Kidney glomerular epithelial cell (primary cell): ENCODE results near the gene CCDC13.
"Not testable (repeated sequence)": the region's sequence is repeated elsewhere in the genome, so short reads cannot be mapped to it uniquely, and the experiment has no call there.

Experiments
- DNase-seq: peaks from one replicate; lab custom pipeline; 2025; lab: John Stamatoyannopoulos, UW

The CCDC13 gene

GRCh38 chr3:42772670-42773408, at the start of gene CCDC13:
Gene CCDC13, minus strand, starts transcription at chr3:42773253. Its CDS starts 14,908 bp downstream, at chr3:42758345.
- DNase-seq: peak; percentile 86

- DNase-seq: no peak
These were observed 49.8 kb upstream of the CCDC13 start for GRCh38 chr3:42822828-42823227.

GRCh38 chr3:42820746-42821051, 47.6 kb upstream of the CCDC13 start:
- no peak for DNase-seq

GRCh38 chr3:42819351-42819965, 46.4 kb upstream of the CCDC13 start:
- DNase-seq: no peak

- DNase-seq: no peak
These were observed 42.8 kb upstream of the CCDC13 start for GRCh38 chr3:42815826-42816225.

- DNase-seq: peak; percentile 21
These were observed 42.0 kb upstream of the CCDC13 start for GRCh38 chr3:42814914-42815507.

GRCh38 chr3:42814246-42814645, 41.2 kb upstream of the CCDC13 start:
- no peak for DNase-seq

- DNase-seq: not testable (repeated sequence)
These were observed 38.2 kb upstream of the CCDC13 start for GRCh38 chr3:42811118-42811883.

GRCh38 chr3:42810706-42811105, 37.7 kb upstream of the CCDC13 start:
- not testable (repeated sequence) for DNase-seq

- DNase-seq: no peak
These were observed 36.1 kb upstream of the CCDC13 start, which contains the start of gene ACKR2 for GRCh38 chr3:42809202-42809601. Gene ACKR2, plus strand, starts transcription at chr3:42809445. Its CDS starts 55,058 bp downstream, at chr3:42864503.

- no peak for DNase-seq
These were observed 34.9 kb upstream of the CCDC13 start for GRCh38 chr3:42807929-42808328.

- no peak for DNase-seq
These were observed 32.2 kb upstream of the CCDC13 start for GRCh38 chr3:42805141-42805821.

- no peak for DNase-seq
These were observed 31.7 kb upstream of the CCDC13 start for GRCh38 chr3:42804831-42805132.

GRCh38 chr3:42804106-42804830, 31.2 kb upstream of the CCDC13 start, which contains the start of gene HIGD1A:
Gene HIGD1A, minus strand, starts transcription at chr3:42804490. Its CDS starts 10,237 bp downstream, at chr3:42794253.
- DNase-seq: peak; percentile 93

GRCh38 chr3:42803414-42804105, 30.5 kb upstream of the CCDC13 start:
- DNase-seq: peak; percentile 50

- no peak for DNase-seq
These were observed 29.9 kb upstream of the CCDC13 start for GRCh38 chr3:42802876-42803413.

GRCh38 chr3:42801784-42802183, 28.7 kb upstream of the CCDC13 start:
- DNase-seq: no peak

- no peak for DNase-seq
These were observed 28.1 kb upstream of the CCDC13 start for GRCh38 chr3:42801048-42801620.

GRCh38 chr3:42800251-42800650, 27.2 kb upstream of the CCDC13 start:
- no peak for DNase-seq

GRCh38 chr3:42799376-42799775, 26.3 kb upstream of the CCDC13 start:
- DNase-seq: no peak
